ENCODE data around the gene ERC1.

- TF ChIP-seq, protein P1, sequence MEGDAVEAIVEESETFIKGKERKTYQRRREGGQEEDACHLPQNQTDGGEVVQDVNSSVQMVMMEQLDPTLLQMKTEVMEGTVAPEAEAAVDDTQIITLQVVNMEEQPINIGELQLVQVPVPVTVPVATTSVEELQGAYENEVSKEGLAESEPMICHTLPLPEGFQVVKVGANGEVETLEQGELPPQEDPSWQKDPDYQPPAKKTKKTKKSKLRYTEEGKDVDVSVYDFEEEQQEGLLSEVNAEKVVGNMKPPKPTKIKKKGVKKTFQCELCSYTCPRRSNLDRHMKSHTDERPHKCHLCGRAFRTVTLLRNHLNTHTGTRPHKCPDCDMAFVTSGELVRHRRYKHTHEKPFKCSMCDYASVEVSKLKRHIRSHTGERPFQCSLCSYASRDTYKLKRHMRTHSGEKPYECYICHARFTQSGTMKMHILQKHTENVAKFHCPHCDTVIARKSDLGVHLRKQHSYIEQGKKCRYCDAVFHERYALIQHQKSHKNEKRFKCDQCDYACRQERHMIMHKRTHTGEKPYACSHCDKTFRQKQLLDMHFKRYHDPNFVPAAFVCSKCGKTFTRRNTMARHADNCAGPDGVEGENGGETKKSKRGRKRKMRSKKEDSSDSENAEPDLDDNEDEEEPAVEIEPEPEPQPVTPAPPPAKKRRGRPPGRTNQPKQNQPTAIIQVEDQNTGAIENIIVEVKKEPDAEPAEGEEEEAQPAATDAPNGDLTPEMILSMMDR (IDR thresholded peaks at IDR 0.05): no peak
- no peak for TF ChIP-seq POLR2A (IDR thresholded peaks at IDR 0.05)
These were observed 229.4 kb downstream of the ERC1 start for GRCh38 chr12:1220127-1221092.

All from tibial nerve (tissue), 3 donors.